Mammary epithelial cell (primary cell): Measurements from ENCODE around the gene ST3GAL6.

ENCODE experiments used
- EZH2 ChIP-seq: IDR thresholded peaks from 2 replicates; pipeline ENCODE4 v1.6.1; 2012; ENCODE audit warnings: low read length, inconsistent platforms, borderline replicate concordance
- TF ChIP-seq, protein P1 (sequence below), 2 donors: IDR thresholded peaks in 1 of 2; conservative IDR thresholded peaks in 1 of 2; 2 replicates each; pipeline ENCODE4 v1.5.1; 2011 to 2012; ENCODE audit warnings: inconsistent platforms in 2 of 2, low read length in 2 of 2, mild to moderate bottlenecking in 2 of 2, control low read depth in 1 of 2, low read depth in 1 of 2; ENCODE audit not compliant: insufficient read depth in 1 of 2; ENCODE audit errors: extremely low read depth in 1 of 2

DNA sequence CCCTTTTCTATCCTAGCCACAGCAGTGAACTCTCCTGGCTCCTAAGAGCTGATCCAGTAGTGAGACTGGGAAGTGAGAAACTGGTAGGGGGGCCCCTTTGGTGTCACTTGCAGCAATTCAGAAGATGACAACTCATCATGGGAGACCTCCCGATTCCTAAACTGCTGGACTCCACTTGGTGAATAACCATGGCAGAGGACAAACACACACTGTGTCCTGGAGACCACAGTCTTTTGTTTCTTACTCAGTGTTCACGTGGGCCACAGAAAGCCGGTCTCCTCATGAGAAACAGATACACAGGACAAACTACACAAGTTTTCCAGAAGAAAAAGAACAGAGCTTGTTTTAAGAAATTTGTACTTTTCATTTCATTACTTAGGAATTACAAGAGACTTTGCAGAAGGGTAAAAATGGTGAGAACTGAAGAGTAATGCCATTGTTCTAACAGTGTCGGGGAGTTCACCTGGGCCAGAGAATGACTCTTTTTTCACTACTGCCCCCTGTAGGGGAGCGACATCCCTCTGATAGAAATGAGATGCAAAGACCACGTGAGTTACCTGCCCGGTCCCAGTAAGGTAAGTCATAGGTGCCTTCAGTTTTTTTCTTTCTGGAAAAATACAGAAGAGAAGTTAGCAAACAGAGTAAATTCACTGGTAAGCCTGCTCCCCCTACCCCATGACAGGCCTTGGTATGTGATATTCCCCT, 38.1 kb downstream of the ST3GAL6 start:
- TF ChIP-seq, protein P1, sequence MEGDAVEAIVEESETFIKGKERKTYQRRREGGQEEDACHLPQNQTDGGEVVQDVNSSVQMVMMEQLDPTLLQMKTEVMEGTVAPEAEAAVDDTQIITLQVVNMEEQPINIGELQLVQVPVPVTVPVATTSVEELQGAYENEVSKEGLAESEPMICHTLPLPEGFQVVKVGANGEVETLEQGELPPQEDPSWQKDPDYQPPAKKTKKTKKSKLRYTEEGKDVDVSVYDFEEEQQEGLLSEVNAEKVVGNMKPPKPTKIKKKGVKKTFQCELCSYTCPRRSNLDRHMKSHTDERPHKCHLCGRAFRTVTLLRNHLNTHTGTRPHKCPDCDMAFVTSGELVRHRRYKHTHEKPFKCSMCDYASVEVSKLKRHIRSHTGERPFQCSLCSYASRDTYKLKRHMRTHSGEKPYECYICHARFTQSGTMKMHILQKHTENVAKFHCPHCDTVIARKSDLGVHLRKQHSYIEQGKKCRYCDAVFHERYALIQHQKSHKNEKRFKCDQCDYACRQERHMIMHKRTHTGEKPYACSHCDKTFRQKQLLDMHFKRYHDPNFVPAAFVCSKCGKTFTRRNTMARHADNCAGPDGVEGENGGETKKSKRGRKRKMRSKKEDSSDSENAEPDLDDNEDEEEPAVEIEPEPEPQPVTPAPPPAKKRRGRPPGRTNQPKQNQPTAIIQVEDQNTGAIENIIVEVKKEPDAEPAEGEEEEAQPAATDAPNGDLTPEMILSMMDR (conservative IDR thresholded peaks at IDR 0.05 in 1 of 2, IDR thresholded peaks at IDR 0.05 in 1 of 2; ENCODE audit: extremely low read depth in 1 of 2, insufficient read depth in 1 of 2, low read depth in 1 of 2, low read length in 2 of 2): peak; percentile 10 to 21
- TF ChIP-seq EZH2: no peak
